Peyer's patch (tissue), 4 donors: ENCODE measurements around the gene FGD1. TPM values are rescaled to one million over a fixed set of nuclear protein-coding genes. Genes with fewer than 3 reads are reported as not detected.

Experiments used
- DNase-seq, 3 donors: peaks; one replicate each; pipeline ENCODE4 v3.0.0-alpha.2; 2017 to 2019
- H3K27ac ChIP-seq, 4 donors: fragments of 200-600 bp; sonication (generic); one replicate each; pipeline ENCODE4 v1.5.1; 2016 to 2019
- H3K27me3 ChIP-seq, 2 donors: fragments of 200-600 bp; sonication (generic); one replicate each; pipeline ENCODE4 v1.5.1; 2019
- H3K36me3 ChIP-seq, 3 donors: fragments of 200-600 bp; sonication (generic); one replicate each; pipeline ENCODE4 v1.5.1; 2016 to 2019
- H3K4me1 ChIP-seq, 4 donors: fragments of 200-600 bp; sonication (generic); one replicate each; pipeline ENCODE4 v1.5.1; 2016 to 2019
- H3K4me3 ChIP-seq, 4 donors: fragments of 200-600 bp; sonication (generic); 1 replicate in 3 of 4; 2 replicates in 1 of 4; pipeline ENCODE4 v1.5.1; 2016 to 2019; ENCODE audit warnings: mild to moderate bottlenecking in 1 of 4
- H3K9me3 ChIP-seq, 4 donors: fragments of 200-600 bp; sonication (generic); one replicate each; pipeline ENCODE4 v1.5.1; 2016 to 2019; ENCODE audit warnings: mild to moderate bottlenecking in 1 of 4
- POLR2A ChIP-seq, 2 donors: fragments of 450-650 bp; IDR thresholded peaks; one replicate each; pipeline ENCODE4 v1.5.1; 2017; ENCODE audit warnings: antibody characterized with exemption in 2 of 2, mild to moderate bottlenecking in 2 of 2, moderate library complexity in 2 of 2
- total RNA-seq, 4 donors: library from RNA; depleted of rRNA; stranded (reverse); fragments of >200 nt; gene quantifications; one replicate each; pipeline ENCODE4 v1.1.0, GENCODE V29; 2016
- TF ChIP-seq, protein P1 (sequence below), 6 experiments: fragments of 450-650 bp in 4 of 6; fragments of 200-600 bp in 2 of 6; sonication (generic) in 1 of 6; IDR thresholded peaks; one replicate each; pipeline ENCODE4 v1.5.1; 2017 to 2019; ENCODE audit warnings: antibody characterized with exemption in 6 of 6, mild to moderate bottlenecking in 3 of 6, moderate library complexity in 1 of 6

FGD1 gene
- total RNA-seq, 4 donors from 2014 or later, result 0.88 to 9.9 (median 4.7) TPM

DNA sequence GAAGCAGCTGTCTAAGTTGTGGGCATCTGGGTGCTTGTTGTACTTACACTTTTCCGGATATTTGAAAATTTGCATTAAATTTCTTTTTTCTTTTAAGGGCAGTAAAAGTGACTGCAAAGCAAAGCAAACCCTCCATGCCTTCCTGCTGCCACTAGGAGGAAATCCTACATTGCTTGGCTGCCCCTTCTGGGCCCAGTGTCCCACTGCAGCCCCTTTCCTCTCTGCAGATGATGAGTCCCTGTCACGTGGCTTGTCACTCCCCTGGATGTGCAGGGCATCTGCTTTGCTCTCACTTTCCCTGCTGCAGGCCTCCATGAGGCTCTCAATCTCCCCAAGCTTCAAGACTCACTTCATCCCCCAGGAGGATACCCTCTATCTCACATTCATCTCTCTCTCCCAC lies 43.1 kb downstream of the FGD1 start:
- no peaks in the 10 kb centered on the region for H3K9me3 ChIP-seq
- no peaks in the 10 kb centered on the region for H3K27me3 ChIP-seq
- no peak for TF ChIP-seq POLR2A (IDR thresholded peaks at IDR 0.05)
- TF ChIP-seq, protein P1, sequence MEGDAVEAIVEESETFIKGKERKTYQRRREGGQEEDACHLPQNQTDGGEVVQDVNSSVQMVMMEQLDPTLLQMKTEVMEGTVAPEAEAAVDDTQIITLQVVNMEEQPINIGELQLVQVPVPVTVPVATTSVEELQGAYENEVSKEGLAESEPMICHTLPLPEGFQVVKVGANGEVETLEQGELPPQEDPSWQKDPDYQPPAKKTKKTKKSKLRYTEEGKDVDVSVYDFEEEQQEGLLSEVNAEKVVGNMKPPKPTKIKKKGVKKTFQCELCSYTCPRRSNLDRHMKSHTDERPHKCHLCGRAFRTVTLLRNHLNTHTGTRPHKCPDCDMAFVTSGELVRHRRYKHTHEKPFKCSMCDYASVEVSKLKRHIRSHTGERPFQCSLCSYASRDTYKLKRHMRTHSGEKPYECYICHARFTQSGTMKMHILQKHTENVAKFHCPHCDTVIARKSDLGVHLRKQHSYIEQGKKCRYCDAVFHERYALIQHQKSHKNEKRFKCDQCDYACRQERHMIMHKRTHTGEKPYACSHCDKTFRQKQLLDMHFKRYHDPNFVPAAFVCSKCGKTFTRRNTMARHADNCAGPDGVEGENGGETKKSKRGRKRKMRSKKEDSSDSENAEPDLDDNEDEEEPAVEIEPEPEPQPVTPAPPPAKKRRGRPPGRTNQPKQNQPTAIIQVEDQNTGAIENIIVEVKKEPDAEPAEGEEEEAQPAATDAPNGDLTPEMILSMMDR (IDR thresholded peaks at IDR 0.05), result no peak
- H3K36me3 ChIP-seq, result no peaks in the 10 kb centered on the region
- H3K4me1 ChIP-seq, result no peaks in the 10 kb centered on the region
- H3K27ac ChIP-seq, result no peak overlapping the region
- no peak overlapping the region for H3K4me3 ChIP-seq
- DNase-seq, result no peak

DNA sequence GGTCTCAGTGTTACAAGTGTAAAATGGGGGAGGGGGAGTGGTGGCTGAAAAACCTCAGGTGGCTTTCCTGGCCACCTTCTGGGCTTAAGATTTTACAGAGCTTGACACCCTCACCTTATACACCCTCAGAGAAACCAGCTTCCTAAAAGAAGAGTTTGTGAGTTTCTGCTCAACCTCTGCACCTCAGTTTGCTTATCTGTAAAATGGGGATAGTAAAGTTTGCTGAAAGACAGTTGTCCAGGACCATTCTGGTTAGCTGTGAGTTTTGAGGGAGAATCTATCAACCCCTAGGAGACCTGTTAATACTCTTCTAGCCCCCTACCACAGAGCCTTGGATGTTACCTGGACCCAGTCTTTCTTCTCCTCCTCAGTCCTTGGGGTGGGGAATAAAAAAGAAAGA lies 46.1 kb downstream of the FGD1 start:
- Histone ChIP-seq H3K4me3 (no peak overlapping the region), H3K36me3 (no peaks in the 10 kb centered on the region), H3K4me1 (no peaks in the 10 kb centered on the region), H3K27ac (no peak overlapping the region), H3K27me3 (no peaks in the 10 kb centered on the region), H3K9me3 (no peaks in the 10 kb centered on the region)
- TF ChIP-seq, protein P1 (IDR thresholded peaks at IDR 0.05), result no peak
- TF ChIP-seq POLR2A (IDR thresholded peaks at IDR 0.05), result no peak
- DNase-seq, result no peak

DNA sequence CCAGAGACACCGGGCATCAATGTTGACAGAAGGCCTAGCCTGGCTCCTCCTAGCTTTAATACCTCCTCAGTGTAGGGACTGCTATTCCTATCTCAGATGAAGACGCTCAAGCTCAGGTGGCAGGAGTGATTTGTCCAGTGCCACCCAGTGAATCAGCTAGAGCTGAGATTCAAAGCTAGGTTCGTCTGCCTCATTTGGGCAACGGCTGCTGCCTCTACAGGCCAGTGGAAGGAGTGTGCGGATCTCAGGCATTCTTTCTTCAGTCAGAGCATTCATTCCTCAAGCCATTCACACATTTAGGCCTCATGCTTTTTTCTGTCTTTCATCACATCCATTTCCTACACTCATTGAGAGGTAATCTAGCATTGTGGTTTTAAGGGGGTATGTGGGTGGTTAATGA lies 48.6 kb downstream of the FGD1 start:
- H3K4me1 ChIP-seq, result no peaks in the 10 kb centered on the region
- no peaks in the 10 kb centered on the region for H3K36me3 ChIP-seq
- DNase-seq, result no peak
- no peak overlapping the region for H3K4me3 ChIP-seq
- H3K27me3 ChIP-seq, result no peaks in the 10 kb centered on the region
- TF ChIP-seq POLR2A (IDR thresholded peaks at IDR 0.05), result no peak
- TF ChIP-seq, protein P1 (IDR thresholded peaks at IDR 0.05), result no peak
- H3K27ac ChIP-seq, result no peak overlapping the region
- H3K9me3 ChIP-seq, result no peaks in the 10 kb centered on the region

DNA sequence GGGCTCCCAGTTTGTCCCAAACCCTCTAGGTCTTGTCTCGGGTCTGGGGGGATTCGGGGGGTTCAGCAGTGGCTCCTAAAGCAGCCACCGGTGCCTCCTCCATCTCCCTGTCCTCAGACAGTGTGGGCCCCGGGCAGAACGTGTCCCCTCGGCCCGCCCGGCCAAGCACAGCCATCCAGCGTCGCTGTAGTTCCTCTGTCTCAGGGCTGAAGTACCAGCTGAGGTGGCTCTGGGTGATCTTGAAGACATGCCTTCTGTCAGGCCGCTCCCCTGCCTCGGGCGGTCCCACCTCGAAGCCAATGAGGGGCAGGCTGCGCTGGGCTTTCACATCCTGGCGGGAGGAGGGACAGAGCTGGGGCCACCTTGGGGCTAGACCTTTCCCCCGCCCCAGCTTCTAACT lies 50.0 kb downstream of the FGD1 start:
- no peak overlapping the region for H3K27ac ChIP-seq
- H3K4me3 ChIP-seq, result no peak overlapping the region
- peaks cover 0 to 8% (median 4%) of the 10 kb centered on the region in 4 donors for H3K4me1 ChIP-seq
- H3K36me3 ChIP-seq, result no peaks in the 10 kb centered on the region
- DNase-seq, result no peak
- TF ChIP-seq, protein P1 (IDR thresholded peaks at IDR 0.05), result no peak
- TF ChIP-seq POLR2A (IDR thresholded peaks at IDR 0.05), result no peak
- no peaks in the 10 kb centered on the region for H3K9me3 ChIP-seq
- no peaks in the 10 kb centered on the region for H3K27me3 ChIP-seq

DNA sequence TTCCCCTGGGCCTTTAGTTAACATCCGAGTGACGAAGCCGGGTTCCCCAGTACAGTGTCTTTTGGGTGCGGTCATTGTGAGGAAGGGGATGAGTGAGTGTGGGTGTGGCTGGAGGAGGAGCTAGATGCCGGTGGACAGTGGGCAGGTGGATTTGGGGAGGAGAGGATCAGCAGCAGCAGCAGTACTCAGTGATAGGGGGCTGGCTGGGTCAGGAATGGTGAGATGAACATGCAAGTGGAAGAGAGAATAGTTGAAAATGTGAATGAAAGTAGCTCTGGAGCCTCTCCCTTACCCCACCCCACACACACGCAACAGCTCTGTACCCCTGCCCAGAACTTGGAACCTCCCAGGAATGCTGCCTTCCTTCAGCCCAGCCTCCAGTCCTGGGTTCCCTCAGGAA lies 51.3 kb downstream of the FGD1 start:
- Histone ChIP-seq H3K27ac (no peak overlapping the region), H3K9me3 (no peaks in the 10 kb centered on the region), H3K36me3 (no peaks in the 10 kb centered on the region), H3K4me1 (peaks cover 0 to 10% (median 4%) of the 10 kb centered on the region in 4 donors), H3K27me3 (no peaks in the 10 kb centered on the region), H3K4me3 (no peak overlapping the region)
- DNase-seq, result no peak
- TF ChIP-seq, protein P1 (IDR thresholded peaks at IDR 0.05), result no peak
- TF ChIP-seq POLR2A (IDR thresholded peaks at IDR 0.05), result no peak

DNA sequence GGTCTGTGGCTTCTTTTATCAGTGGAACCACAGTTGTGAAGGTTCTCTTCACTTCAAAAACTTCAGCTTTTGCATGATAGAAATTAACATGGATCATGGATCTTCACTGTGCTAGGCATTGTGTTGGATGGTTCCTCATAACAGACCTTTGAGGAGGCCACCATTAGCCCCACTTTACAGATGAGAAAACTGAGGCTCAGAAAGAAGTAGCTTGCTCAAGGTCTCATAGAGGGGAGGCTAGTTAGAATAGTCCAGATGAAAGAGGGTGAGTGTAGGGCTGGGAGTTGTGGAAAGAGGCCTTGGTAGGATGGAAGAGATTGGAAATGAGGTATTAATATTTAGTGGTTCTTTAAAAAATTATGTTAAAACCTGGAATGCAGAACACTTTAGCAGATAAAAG lies 53.2 kb downstream of the FGD1 start:
- Histone ChIP-seq H3K36me3 (no peaks in the 10 kb centered on the region), H3K27me3 (no peaks in the 10 kb centered on the region), H3K4me1 (peaks cover 0 to 10% (median 4%) of the 10 kb centered on the region in 4 donors), H3K27ac (no peak overlapping the region), H3K4me3 (no peak overlapping the region), H3K9me3 (no peaks in the 10 kb centered on the region)
- TF ChIP-seq, protein P1 (IDR thresholded peaks at IDR 0.05), result no peak
- TF ChIP-seq POLR2A (IDR thresholded peaks at IDR 0.05), result no peak
- DNase-seq, result no peak
